HG03103 (cell line): ENCODE measurements around the gene ZNHIT6.
"Not testable (repeated sequence)": the region's sequence is repeated elsewhere in the genome, so short reads cannot be mapped to it uniquely, and the experiment has no call there.

Experiments
- ATAC-seq: cut with Tn5 transposase; IDR thresholded peaks from one replicate; pipeline ENCODE4 v1.9.1; 2021; ENCODE audit warnings: low read depth; ENCODE audit not compliant: unreplicated experiment

Gene ZNHIT6

GRCh38 chr1:85707990-85708828, at the start of gene ZNHIT6:
ZNHIT6 (minus strand) TSS chr1:85708433; CDS start chr1:85708284, 149 bp downstream.
- peak; percentile 83 for ATAC-seq

DNA sequence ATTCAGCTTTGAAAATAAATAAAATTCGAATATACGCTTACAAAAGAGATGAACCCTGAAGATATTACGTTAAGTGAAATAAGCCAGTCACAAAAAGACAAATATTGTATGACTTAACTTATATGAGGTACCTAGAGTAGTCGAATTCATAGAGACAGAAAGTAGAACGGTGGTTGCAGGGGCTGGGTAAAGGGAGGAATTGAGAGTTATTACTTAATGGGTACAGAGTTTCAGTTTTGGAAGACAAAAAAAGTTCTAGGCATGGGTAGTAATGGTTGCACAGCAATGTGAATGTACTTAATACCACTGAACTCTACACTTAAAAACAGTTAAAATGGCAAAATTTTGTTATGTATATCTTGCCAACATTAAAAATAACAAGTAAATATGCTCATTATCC, 48.6 kb upstream of the ZNHIT6 start:
- ATAC-seq: no peak

DNA sequence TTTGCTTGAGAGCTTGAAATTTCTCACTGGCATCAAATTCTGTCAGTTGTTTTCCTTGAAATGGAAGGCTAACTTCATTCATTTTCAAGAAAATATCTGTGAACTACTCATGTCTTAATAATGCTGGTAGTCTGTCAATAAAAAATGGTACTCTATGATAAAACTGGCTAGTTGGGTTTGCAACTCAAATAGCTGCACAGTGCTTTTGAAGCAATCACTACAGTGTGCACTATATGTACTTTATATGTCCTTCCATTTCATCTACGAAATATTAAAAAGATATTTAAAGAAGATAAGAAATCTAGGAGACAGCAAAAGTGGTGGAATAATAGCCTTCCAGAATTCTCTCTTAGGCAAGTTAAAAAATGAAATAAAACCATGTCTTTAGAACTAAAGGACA, 39.9 kb upstream of the ZNHIT6 start:
- no peak for ATAC-seq

GRCh38 chr1:85746777-85747176, 38.5 kb upstream of the ZNHIT6 start:
- no peak for ATAC-seq

- ATAC-seq: no peak
These were observed 35.6 kb upstream of the ZNHIT6 start for GRCh38 chr1:85743814-85744213.

- no peak for ATAC-seq
These were observed 26.7 kb upstream of the ZNHIT6 start for GRCh38 chr1:85734931-85735330.

DNA sequence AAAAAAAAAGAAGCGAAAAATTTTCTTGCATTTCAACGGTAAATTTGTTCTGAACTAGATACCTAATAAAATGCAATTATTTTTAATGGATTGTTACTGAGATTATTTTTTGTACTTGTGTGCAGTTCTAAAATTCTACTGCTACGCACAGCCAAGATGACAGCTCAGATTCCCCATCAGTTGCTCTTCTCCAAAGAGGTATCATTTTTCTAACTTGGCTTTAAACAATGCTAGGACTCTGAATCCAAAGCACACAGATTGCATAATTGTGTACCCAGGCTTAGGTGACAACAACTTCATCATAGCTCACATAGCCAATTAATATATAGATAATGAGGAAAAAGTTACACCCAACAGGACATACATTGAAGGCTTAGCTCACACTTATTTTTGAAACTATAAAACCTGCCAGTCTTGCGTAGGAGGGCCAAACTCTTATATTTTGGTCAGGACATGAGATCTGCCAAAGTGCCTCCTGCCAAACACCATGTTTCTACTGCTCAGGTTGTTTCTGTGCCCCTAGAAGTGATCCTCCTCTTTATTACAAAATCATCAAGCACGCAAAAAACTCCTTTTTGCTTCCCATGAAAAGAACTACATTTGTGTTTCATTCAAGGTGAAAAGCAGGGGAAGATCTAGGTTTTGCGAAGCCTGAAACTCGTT, 10.6 kb upstream of the ZNHIT6 start:
- ATAC-seq: no peak

DNA sequence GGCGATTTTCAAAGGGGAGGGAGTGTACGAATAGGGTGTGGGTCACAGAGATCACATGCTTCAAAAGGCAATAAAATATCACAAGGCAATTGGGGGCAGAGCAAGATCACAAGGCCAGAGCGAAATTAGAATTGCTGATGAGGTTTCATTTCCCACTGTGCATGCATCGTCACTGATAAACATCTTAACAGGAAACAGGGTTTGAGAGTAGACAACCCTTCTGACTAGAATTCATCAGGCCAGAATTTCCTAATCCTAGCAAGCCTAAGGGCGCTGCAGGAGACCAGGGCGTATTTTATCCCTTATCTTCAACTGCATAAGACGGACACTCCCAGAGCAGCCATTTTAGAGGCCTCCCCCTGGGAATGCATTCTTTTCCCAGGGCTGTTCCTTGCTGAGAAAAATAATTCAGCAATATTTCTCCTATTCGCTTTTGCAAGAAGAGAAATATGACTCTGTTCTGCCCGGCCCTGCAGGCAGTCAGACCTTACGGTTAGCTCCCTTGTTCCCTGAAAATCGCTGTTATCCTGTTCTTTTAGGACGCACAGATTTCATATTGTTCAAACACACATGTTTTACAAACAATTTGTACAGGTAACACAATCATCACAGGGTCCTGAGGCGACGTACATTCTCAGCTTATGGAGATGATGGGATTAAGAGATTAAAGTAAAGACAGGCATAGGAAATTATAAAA, 6.3 kb upstream of the ZNHIT6 start:
- not testable (repeated sequence) for ATAC-seq

GRCh38 chr1:85708829-85709227, 595 bp upstream of the ZNHIT6 start:
- no peak for ATAC-seq

DNA sequence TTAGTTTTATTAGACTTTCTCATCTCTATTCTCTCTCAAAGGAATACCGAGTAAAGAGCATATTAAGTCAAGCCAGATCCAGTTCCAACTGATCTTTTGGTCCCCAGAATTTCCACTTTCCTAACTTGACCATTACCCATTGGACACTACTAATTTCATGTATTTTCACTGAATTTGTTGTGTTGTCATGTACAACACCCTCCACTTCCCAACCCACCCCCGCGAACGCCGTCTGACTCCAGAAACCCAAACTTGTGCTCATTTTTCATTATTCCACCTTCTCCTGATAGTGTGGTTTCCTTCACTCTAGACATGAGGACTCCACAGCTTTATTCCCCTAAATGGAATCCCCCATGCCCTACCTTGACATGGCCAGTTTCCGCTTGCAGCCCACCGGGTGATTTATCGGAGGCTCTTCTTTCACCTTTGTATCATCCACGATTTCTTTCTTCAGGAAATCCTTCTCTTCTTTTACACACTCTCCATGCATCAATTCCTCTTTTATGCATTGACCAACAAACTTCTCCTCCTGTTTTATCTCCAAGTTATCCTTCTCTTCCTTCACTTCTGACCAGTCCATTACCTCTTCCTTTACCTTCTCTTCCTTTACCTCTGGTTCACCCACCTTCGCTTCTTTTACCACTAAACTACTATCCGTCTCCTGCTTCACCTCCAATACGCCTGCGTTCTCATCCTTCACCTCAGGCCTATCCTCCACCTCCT, 805 bp downstream of the ZNHIT6 start:
- ATAC-seq: peak; percentile 26

DNA sequence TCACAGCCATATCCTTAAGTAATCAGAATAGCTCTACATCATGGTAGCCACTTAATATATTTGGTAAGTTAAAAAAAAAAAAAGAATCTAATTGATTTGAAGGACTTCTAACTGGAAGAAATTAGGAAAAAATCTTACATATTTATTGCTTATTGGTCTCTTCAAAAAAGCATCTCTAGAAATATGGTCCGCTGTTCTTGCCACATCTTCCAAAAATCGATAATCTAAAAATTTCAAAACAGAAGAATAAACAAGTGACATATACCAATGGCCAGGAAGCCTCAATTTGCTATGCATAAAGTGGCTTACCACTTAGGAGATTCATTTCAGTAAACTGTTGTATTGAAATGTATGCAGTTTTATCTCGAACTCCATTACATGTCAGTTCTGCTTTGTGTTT, 2.3 kb downstream of the ZNHIT6 start:
- ATAC-seq: no peak

DNA sequence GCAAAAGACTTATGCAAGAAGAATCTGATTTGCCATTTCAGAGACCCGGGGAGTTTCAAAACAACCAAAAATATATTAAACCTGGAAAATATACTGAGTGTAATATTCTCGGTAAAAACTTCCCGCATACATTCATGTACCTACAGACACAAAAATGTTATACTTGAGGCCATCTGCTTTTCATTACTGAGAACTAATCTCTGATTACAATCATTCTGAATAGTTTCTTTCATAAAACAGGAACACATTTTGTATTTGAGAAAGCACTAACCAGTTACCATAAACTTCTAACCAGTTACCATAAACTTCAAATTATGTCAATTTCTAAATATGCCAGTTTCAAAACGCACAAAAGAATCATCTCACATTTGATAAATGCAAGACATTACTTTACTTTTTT, 7.8 kb downstream of the ZNHIT6 start:
- no peak for ATAC-seq

- no peak for ATAC-seq
These were observed 10.3 kb downstream of the ZNHIT6 start for GRCh38 chr1:85697895-85698294.

DNA sequence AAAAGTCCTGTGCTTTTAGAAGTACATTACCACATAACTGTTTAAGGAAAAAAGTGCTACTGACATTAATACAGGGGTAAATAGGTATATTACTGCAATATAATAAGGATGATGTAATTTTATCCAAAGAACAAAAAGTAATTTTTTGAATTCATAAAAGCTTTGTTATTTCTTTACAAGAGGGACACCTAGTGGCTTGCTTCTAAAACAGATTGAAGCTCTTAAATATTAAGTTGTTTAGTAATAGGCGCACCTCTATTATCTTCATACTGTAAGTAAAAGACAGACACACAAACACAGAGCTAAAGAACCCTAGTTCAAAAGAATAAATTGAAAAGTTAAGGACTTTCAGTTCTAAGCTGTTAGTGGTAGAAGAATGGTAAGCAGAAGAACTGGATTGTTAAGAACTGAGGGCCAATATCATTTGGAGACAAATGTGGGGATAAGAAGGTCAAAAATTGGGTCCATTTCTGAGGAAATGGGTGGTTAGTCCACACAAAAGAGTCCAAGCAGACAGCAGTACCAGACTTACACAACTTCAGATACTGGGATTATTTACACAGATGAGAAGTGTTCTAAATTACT, 15.4 kb downstream of the ZNHIT6 start:
- ATAC-seq: no peak

GRCh38 chr1:85689775-85690404, 18.3 kb downstream of the ZNHIT6 start:
- no peak for ATAC-seq

GRCh38 chr1:85683292-85684025, 24.8 kb downstream of the ZNHIT6 start:
- no peak for ATAC-seq

DNA sequence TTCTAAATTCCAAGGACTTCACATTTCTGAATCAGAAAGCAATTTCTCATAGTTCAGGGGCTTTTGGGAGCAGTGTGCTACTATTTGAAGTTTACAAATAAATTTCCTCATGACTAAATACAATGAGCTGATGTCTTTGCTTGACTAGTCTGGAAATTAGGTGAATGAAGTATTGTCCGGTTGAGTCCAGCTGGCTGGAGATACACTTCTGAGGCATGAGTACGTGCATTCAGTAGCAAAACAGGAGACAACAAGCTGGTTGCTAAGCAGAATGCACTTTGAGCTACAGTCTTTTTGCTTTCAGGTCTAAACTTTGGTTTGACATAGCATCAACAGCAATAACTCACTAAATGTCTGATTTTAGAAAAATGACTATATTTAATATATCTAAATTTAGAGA, 27.1 kb downstream of the ZNHIT6 start:
- ATAC-seq: no peak

DNA sequence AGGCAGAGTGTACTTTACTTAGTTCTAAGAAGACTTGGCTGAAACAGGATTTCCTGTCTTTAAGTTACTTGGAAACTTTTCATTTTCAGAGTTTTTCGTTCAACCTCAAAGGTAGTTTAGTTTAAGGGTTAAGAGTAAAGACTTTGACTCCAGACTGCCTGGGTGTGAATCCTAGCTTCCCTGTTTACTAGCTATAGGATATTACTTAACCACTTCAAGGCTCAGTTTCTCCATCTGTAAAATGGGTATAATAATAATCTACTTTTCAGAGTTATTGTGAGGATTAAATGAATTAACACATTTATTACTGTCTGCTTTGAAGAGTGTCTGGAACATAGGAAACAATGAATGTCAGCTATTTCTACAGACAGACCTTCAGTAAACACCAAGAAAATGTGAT, 30.0 kb downstream of the ZNHIT6 start:
- ATAC-seq: no peak

DNA sequence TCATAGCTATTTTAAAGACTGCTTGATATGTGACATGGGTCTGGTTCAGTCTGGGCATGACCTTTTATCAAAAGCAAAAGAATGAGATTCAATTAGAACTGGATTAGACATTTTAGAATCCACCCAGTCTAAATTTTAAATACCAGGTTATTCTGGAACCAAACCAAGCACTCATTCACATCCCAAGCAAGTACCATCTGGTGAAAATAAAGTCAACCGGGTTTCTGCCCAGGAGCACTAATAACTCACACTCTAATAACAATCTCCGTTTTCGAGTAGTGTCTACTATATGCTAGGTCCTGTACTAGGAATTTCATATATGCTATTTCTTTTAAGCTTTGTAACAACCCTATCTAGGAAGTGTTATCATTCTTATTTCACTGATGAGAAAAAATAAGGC, 30.6 kb downstream of the ZNHIT6 start:
- ATAC-seq: no peak
